Mammary epithelial cell (primary cell): Measurements from ENCODE around the gene CBX1.

ENCODE experiments used
- EZH2 ChIP-seq: IDR thresholded peaks from 2 replicates; pipeline ENCODE4 v1.6.1; 2012; ENCODE audit warnings: low read length, inconsistent platforms, borderline replicate concordance
- TF ChIP-seq, protein P1 (sequence below), 2 donors: IDR thresholded peaks in 1 of 2; conservative IDR thresholded peaks in 1 of 2; 2 replicates each; pipeline ENCODE4 v1.5.1; 2011 to 2012; ENCODE audit warnings: inconsistent platforms in 2 of 2, low read length in 2 of 2, mild to moderate bottlenecking in 2 of 2, control low read depth in 1 of 2, low read depth in 1 of 2; ENCODE audit not compliant: insufficient read depth in 1 of 2; ENCODE audit errors: extremely low read depth in 1 of 2

DNA sequence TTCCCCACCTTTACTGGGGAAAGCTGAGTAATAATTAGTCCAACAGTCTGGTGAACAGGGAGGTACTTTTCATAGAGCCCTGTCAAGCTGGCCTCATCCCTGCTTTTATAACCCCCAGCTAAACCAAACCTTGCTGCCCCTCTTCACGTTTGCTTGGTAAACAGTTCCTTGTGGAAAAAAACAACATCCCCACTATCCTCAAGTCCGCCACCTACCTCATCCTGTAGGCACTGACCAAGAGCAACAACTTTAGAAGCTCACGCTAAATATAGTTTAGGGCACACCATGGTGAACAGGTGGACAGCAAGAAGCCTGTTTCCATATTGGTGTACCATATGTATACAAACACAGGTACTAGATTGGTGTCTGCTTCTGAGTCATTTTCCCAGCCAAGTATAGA, 36.6 kb downstream of the CBX1 start:
- TF ChIP-seq, protein P1, sequence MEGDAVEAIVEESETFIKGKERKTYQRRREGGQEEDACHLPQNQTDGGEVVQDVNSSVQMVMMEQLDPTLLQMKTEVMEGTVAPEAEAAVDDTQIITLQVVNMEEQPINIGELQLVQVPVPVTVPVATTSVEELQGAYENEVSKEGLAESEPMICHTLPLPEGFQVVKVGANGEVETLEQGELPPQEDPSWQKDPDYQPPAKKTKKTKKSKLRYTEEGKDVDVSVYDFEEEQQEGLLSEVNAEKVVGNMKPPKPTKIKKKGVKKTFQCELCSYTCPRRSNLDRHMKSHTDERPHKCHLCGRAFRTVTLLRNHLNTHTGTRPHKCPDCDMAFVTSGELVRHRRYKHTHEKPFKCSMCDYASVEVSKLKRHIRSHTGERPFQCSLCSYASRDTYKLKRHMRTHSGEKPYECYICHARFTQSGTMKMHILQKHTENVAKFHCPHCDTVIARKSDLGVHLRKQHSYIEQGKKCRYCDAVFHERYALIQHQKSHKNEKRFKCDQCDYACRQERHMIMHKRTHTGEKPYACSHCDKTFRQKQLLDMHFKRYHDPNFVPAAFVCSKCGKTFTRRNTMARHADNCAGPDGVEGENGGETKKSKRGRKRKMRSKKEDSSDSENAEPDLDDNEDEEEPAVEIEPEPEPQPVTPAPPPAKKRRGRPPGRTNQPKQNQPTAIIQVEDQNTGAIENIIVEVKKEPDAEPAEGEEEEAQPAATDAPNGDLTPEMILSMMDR (conservative IDR thresholded peaks at IDR 0.05 in 1 of 2, IDR thresholded peaks at IDR 0.05 in 1 of 2; ENCODE audit: extremely low read depth in 1 of 2, insufficient read depth in 1 of 2, low read depth in 1 of 2, low read length in 2 of 2) = no peak
- TF ChIP-seq EZH2 = no peak
